Measurements from ENCODE around the gene HARS1. TPM values are rescaled to one million over a fixed set of nuclear protein-coding genes. Genes with fewer than 3 reads are reported as not detected.

The HARS1 gene
- total and polyA plus RNA-seq, 2 of the 13 experiments (the other 11 are each of a cell fraction or from before 2014, with no cell fraction given): 36.9 to 66.2 TPM

DNA sequence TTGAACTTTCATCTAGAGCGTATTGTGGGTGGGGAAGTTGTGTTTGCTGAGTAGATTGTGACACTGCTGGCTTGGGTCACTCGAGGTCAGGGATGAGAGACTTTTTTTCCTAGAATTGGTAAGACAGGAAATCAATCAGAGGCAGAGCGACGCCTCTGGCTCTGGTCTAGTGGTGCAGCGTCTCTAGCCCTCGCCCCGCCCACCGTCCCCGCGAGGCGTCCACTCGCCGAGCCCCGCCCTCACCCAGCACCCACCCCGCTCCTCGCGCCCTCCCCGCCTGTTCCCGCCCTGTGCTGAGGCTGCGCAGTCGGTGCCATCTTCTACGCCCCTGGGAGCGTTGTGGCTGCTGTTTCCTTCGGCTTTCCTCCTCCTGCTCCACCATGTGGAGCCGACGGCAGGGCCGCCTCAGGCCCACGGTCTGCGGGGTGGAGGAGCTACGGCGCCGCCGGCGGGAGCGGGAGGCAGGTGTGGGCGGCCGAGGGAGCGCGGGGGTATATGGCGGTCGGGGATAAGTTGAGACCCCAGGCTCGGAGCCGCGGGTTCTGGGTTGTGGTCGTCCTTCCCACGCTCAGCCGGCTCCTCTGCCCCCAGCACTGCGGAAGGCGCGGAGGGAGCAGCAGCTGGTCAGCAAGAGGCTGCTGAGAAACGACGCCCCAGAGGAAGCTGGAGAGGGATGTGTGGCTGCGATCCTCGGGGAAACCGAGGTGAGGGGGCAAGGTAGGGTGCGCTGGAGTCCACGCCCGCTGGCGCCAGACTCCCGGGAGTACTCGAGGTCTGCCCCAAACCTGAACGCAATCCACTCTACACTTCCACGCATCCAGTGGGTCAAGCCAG is 51.8 kb downstream of the HARS1 start, which contains the start of gene TMCO6 (continued):
- TF ChIP-seq, protein P1, sequence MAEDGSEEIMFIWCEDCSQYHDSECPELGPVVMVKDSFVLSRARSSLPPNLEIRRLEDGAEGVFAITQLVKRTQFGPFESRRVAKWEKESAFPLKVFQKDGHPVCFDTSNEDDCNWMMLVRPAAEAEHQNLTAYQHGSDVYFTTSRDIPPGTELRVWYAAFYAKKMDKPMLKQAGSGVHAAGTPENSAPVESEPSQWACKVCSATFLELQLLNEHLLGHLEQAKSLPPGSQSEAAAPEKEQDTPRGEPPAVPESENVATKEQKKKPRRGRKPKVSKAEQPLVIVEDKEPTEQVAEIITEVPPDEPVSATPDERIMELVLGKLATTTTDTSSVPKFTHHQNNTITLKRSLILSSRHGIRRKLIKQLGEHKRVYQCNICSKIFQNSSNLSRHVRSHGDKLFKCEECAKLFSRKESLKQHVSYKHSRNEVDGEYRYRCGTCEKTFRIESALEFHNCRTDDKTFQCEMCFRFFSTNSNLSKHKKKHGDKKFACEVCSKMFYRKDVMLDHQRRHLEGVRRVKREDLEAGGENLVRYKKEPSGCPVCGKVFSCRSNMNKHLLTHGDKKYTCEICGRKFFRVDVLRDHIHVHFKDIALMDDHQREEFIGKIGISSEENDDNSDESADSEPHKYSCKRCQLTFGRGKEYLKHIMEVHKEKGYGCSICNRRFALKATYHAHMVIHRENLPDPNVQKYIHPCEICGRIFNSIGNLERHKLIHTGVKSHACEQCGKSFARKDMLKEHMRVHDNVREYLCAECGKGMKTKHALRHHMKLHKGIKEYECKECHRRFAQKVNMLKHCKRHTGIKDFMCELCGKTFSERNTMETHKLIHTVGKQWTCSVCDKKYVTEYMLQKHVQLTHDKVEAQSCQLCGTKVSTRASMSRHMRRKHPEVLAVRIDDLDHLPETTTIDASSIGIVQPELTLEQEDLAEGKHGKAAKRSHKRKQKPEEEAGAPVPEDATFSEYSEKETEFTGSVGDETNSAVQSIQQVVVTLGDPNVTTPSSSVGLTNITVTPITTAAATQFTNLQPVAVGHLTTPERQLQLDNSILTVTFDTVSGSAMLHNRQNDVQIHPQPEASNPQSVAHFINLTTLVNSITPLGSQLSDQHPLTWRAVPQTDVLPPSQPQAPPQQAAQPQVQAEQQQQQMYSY (CRISPR knock-in tag; IDR thresholded peaks at IDR 0.05): no peak
- TF ChIP-seq ZC3H13 (CRISPR knock-in tag; IDR thresholded peaks at IDR 0.05) (no peak), KLF16 (CRISPR knock-in tag; IDR thresholded peaks at IDR 0.05) (peak in 1 of 2 experiments; percentile 91; a peak in 2 of 4 replicates), AKNA (CRISPR knock-in tag; IDR thresholded peaks at IDR 0.05; ENCODE audit: borderline replicate concordance) (no peak), ZNF746 (CRISPR knock-in tag; IDR thresholded peaks at IDR 0.05) (0 out of 2 replicates have a peak, but pooled peaks have one; percentile 13), ZBTB8A (CRISPR knock-in tag; IDR thresholded peaks at IDR 0.05; ENCODE audit: borderline replicate concordance, low read depth) (no peak), IKZF1 (IDR thresholded peaks at IDR 0.05) (no peak), ZFP1 (CRISPR knock-in tag; IDR thresholded peaks at IDR 0.05) (0 out of 2 replicates have a peak, but pooled peaks have one; percentile 45), BORCS8-MEF2B (CRISPR knock-in tag; IDR thresholded peaks at IDR 0.05) (peak; percentile 63), JUNB (CRISPR knock-in tag; IDR thresholded peaks at IDR 0.05; ENCODE audit: borderline replicate concordance) (no peak), ELF1 (CRISPR knock-in tag; IDR thresholded peaks at IDR 0.05) (peak; percentile 55), SAP130 (CRISPR knock-in tag; IDR thresholded peaks at IDR 0.05; ENCODE audit: low read depth) (peak; percentile 83), ZNF180 (CRISPR knock-in tag; IDR thresholded peaks at IDR 0.05; ENCODE audit: borderline replicate concordance, low read depth) (no peak), CCAR2 (optimal IDR thresholded peaks at IDR 0.05; ENCODE audit: low read depth, low read length) (no peak), ZNF737 (CRISPR knock-in tag; IDR thresholded peaks at IDR 0.05; ENCODE audit: borderline replicate concordance) (no peak)
- TF ChIP-seq, protein P2, sequence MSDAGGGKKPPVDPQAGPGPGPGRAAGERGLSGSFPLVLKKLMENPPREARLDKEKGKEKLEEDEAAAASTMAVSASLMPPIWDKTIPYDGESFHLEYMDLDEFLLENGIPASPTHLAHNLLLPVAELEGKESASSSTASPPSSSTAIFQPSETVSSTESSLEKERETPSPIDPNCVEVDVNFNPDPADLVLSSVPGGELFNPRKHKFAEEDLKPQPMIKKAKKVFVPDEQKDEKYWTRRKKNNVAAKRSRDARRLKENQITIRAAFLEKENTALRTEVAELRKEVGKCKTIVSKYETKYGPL (CRISPR knock-in tag; IDR thresholded peaks at IDR 0.05): no peak
